Measurements from ENCODE around the gene HIRA. TPM values are rescaled to one million over a fixed set of nuclear protein-coding genes. Genes with fewer than 3 reads are reported as not detected.

The HIRA gene, protein sequence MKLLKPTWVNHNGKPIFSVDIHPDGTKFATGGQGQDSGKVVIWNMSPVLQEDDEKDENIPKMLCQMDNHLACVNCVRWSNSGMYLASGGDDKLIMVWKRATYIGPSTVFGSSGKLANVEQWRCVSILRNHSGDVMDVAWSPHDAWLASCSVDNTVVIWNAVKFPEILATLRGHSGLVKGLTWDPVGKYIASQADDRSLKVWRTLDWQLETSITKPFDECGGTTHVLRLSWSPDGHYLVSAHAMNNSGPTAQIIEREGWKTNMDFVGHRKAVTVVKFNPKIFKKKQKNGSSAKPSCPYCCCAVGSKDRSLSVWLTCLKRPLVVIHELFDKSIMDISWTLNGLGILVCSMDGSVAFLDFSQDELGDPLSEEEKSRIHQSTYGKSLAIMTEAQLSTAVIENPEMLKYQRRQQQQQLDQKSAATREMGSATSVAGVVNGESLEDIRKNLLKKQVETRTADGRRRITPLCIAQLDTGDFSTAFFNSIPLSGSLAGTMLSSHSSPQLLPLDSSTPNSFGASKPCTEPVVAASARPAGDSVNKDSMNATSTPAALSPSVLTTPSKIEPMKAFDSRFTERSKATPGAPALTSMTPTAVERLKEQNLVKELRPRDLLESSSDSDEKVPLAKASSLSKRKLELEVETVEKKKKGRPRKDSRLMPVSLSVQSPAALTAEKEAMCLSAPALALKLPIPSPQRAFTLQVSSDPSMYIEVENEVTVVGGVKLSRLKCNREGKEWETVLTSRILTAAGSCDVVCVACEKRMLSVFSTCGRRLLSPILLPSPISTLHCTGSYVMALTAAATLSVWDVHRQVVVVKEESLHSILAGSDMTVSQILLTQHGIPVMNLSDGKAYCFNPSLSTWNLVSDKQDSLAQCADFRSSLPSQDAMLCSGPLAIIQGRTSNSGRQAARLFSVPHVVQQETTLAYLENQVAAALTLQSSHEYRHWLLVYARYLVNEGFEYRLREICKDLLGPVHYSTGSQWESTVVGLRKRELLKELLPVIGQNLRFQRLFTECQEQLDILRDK
- 17.1 and 20.5 TPM in 2 replicates for polyA plus RNA-seq (2011; rRNA removed)
- 16.2 and 22.8 TPM in 2 replicates for polyA minus RNA-seq (2011; rRNA and poly(A)+ RNA removed)

DNA sequence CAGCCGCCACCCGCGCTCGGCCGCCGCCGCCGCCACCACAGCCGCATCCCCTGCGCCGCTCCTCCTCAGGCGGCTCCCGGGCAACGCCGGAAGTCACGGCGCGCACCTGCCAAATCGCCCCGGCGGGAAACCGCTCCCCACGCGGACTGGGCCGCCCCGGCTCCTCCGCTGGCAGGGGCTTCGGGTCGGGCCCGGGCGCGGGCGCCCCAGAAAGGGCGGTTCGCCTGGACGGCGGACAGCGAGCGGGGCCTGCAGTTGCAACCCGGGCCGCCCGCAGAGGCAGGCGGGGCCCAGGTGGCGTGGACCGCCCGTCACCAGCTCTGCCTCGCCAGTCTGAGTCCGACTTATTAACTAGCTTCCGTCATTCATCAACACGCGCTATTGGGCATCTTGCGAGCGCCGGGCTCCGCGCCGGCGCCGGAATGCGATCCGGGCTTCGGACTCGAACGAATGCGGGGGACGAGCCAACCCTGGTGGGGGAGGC is at the start of gene HIRA:
HIRA (minus strand) TSS at position 85 of the 484 bp plus-strand sequence. CDS start 257 bp downstream, outside the sequence.
- TF ChIP-seq CTCF (IDR thresholded peaks at IDR 0.05; ENCODE audit: low read depth, low read length) = no peak
- POLR2A ChIA-PET = interaction anchor here (1.2 to 1.6 kb wide), 6 partner anchors 9 to 98 kb away, joined by 3 to 13 read pairs (median 5); partner anchors contain the start of genes CDC45 and UFD1
- no peaks in the 10 kb centered on the region for H3K27me3 ChIP-seq (ENCODE audit: control insufficient read depth, insufficient read depth, low read length)
- H3K27ac ChIP-seq (ENCODE audit: low read depth, low read length) = peak within 1 kb of the TSS; percentile 87
- H3K4me3 ChIP-seq (ENCODE audit: low read depth, low read length) = peak within 1 kb of the TSS; percentile 87
- CTCF ChIA-PET = no interaction called here
- no peak for DNase-seq (ENCODE audit: low read depth, low spot score)
- no peaks in the 10 kb centered on the region for H3K9me3 ChIP-seq (ENCODE audit: control insufficient read depth, insufficient read depth, low read length)

DNA sequence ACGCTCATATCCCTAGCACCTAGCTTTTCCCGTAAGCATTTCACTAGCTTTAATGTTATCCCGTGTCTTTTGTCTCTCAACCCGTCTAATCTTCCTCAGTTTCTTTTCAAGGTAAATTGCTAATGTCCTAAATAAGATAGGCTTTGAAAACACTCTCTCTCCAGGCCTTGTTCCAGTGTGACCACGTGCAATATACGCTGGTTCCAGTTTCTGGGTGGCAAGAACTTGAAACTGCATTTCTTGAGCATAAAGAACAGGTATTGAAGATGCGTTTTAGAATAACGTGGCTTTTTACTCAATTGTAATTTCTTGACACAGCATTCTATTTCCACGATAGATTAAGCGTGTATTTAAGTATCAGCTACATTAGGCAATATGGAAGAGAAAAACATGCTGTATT is 49.3 kb upstream of the HIRA start:
- CTCF ChIA-PET = no interaction called here
- no peak overlapping the region for H3K27ac ChIP-seq (ENCODE audit: low read depth, low read length)
- H3K9me3 ChIP-seq (ENCODE audit: control insufficient read depth, insufficient read depth, low read length) = no peaks in the 10 kb centered on the region; the same call in 1 of the 2 replicates
- H3K27me3 ChIP-seq (ENCODE audit: control insufficient read depth, insufficient read depth, low read length) = no peaks in the 10 kb centered on the region
- no peak for TF ChIP-seq CTCF (IDR thresholded peaks at IDR 0.05; ENCODE audit: low read depth, low read length)
- POLR2A ChIA-PET = no interaction called here
- no peak overlapping the region; the same call in 1 of the 2 replicates for H3K4me3 ChIP-seq (ENCODE audit: low read depth, low read length)
- DNase-seq (ENCODE audit: low read depth, low spot score) = no peak

GRCh38 chr22:19480173-19480568 is 48.6 kb upstream of the HIRA start:
- no peak for TF ChIP-seq CTCF (IDR thresholded peaks at IDR 0.05; ENCODE audit: low read depth, low read length)
- Histone ChIP-seq H3K27me3 (ENCODE audit: control insufficient read depth, insufficient read depth, low read length) (no peaks in the 10 kb centered on the region), H3K9me3 (ENCODE audit: control insufficient read depth, insufficient read depth, low read length) (no peaks in the 10 kb centered on the region; the same call in 1 of the 2 replicates), H3K4me3 (ENCODE audit: low read depth, low read length) (peak overlapping the region; percentile 83), H3K27ac (ENCODE audit: low read depth, low read length) (no peak overlapping the region)
- no peak for DNase-seq (ENCODE audit: low read depth, low spot score)
- CTCF ChIA-PET = interaction anchor here (3.8 kb wide), 1 partner anchor 150 kb away, joined by 26 read pairs; no protein-coding TSS in a partner anchor
- POLR2A ChIA-PET = interaction anchor here (0.9 to 2.9 kb wide), 4 partner anchors 36 to 336 kb away, joined by 3 to 13 read pairs (median 5); partner anchors contain the start of genes ESS2, HIRA, MRPL40 and SLC25A1

DNA sequence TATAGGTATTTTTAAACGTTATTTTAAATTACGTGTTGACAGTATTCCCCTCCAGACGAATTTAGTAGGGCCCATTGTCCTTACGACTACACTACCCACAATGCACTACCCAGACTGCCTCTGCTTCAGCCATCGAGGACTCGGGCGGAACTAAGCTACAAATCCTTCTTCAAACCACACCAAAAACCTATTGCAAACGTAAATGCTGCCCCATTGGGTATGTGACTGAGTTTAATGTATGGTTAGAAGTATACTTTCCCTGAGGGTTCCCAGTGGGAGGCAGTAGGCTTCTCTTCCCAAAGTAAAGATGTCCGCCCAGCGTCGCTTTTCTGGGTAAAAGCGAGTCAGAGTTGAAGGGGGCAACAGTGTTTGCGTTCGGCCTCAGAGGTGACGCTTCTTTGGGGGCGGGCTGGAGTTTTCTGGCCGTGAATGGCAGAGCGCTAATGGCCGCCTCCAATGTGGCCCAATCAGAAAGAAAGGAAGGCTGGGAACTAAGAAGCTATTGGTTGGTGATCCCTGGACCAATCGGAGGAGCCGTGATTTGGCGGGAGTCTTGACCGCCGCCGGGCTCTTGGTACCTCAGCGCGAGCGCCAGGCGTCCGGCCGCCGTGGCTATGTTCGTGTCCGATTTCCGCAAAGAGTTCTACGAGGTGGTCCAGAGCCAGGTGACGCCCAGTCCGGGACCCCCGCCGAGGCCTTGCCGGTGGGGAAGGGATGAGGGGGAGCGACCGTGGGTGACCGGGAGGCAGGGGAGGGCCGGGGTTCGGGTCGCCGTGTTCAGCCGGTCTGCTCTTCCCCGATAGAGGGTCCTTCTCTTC is 48.0 kb upstream of the HIRA start, which contains the start of gene CDC45:
CDC45 (plus strand) TSS at position 566 of the 818 bp plus-strand sequence; CDS start at position 615, 49 bp downstream.
- peak; percentile 96 for DNase-seq (ENCODE audit: low read depth, low spot score)
- no peak for TF ChIP-seq CTCF (IDR thresholded peaks at IDR 0.05; ENCODE audit: low read depth, low read length)
- ChIA-PET POLR2A (interaction anchor here (0.7 to 2.9 kb wide), 7 partner anchors 35 to 1559 kb away, joined by 3 to 13 read pairs (median 3); partner anchors contain the start of genes ESS2, HIRA, MRPL40 and SLC25A1), CTCF (interaction anchor here (3.8 kb wide), 1 partner anchor 150 kb away, joined by 26 read pairs; no protein-coding TSS in a partner anchor)
- H3K4me3 ChIP-seq (ENCODE audit: low read depth, low read length) = peak within 1 kb of the TSS; percentile 98
- no peaks in the 10 kb centered on the region; the same call in 1 of the 2 replicates for H3K9me3 ChIP-seq (ENCODE audit: control insufficient read depth, insufficient read depth, low read length)
- no peaks in the 10 kb centered on the region for H3K27me3 ChIP-seq (ENCODE audit: control insufficient read depth, insufficient read depth, low read length)
- peak within 1 kb of the TSS; percentile 99 for H3K27ac ChIP-seq (ENCODE audit: low read depth, low read length)
